H9 (cell line): ENCODE data around the gene GPR143. TPM values are rescaled to one million over a fixed set of nuclear protein-coding genes. Genes with fewer than 3 reads are reported as not detected.

Experiments
- DNase-seq: peaks from one replicate; pipeline ENCODE4 v3.0.0-alpha.2; 2017
- H2AFZ ChIP-seq: one replicate; pipeline ENCODE4 v1.6.1; 2013; ENCODE audit warnings: mild to moderate bottlenecking, low read length, control low read depth, moderate library complexity
- H2AK5ac ChIP-seq: 2 replicates; pipeline ENCODE4 v1.6.1; 2013; ENCODE audit warnings: low read length, control low read depth, mixed read lengths; ENCODE audit not compliant: insufficient read length
- H2BK120ac ChIP-seq: one replicate; pipeline ENCODE4 v1.6.1; 2013; ENCODE audit warnings: low read depth, mild to moderate bottlenecking, low read length, control low read depth, inconsistent platforms; ENCODE audit not compliant: poor library complexity, severe bottlenecking
- H2BK12ac ChIP-seq: 2 replicates; pipeline ENCODE4 v1.6.1; 2013; ENCODE audit warnings: low read length, control low read depth, mixed read lengths, low read depth; ENCODE audit not compliant: insufficient read length
- H2BK15ac ChIP-seq: 2 replicates; pipeline ENCODE4 v1.6.1; 2013; ENCODE audit warnings: low read depth, low read length, control low read depth
- H2BK20ac ChIP-seq: one replicate; pipeline ENCODE4 v1.6.1; 2013; ENCODE audit warnings: low read depth, mild to moderate bottlenecking, low read length, control low read depth, inconsistent platforms; ENCODE audit not compliant: poor library complexity, severe bottlenecking
- H2BK5ac ChIP-seq: 2 replicates; pipeline ENCODE4 v1.6.1; 2013; ENCODE audit warnings: low read length, control low read depth, mixed read lengths; ENCODE audit not compliant: insufficient read length
- H3K14ac ChIP-seq: 2 replicates; pipeline ENCODE4 v1.6.1; 2013; ENCODE audit warnings: low read length, control low read depth; ENCODE audit not compliant: insufficient read depth
- H3K18ac ChIP-seq: 2 replicates; pipeline ENCODE4 v1.6.1; 2013; ENCODE audit warnings: low read depth, mild to moderate bottlenecking, mixed read lengths, low read length, control low read depth; ENCODE audit not compliant: insufficient read length
- H3K23ac ChIP-seq: 2 replicates; pipeline ENCODE4 v1.6.1; 2013; ENCODE audit warnings: low read length, control low read depth, mixed read lengths, low read depth; ENCODE audit not compliant: insufficient read length
- H3K23me2 ChIP-seq: 2 replicates; pipeline ENCODE4 v1.6.1; 2013; ENCODE audit warnings: low read depth, mild to moderate bottlenecking, mixed read lengths, low read length, control low read depth; ENCODE audit not compliant: insufficient read length, poor library complexity, severe bottlenecking
- H3K27ac ChIP-seq: 2 replicates; pipeline ENCODE4 v1.5.1; 2013; ENCODE audit warnings: low read length, control low read depth, mixed read lengths, low read depth; ENCODE audit not compliant: insufficient read length
- H3K27me3 ChIP-seq: 2 replicates; pipeline ENCODE4 v1.6.1; 2013; ENCODE audit warnings: low read length, control low read depth, inconsistent platforms; ENCODE audit not compliant: insufficient read depth
- H3K4ac ChIP-seq: 2 replicates; pipeline ENCODE4 v1.6.1; 2013; ENCODE audit warnings: low read depth, mild to moderate bottlenecking, control low read depth, inconsistent platforms, low read length, moderate library complexity
- H3K4me1 ChIP-seq: 2 replicates; pipeline ENCODE4 v1.6.1; 2013; ENCODE audit warnings: low read length, control low read depth, inconsistent platforms; ENCODE audit not compliant: insufficient read depth
- H3K4me2 ChIP-seq: 2 replicates; pipeline ENCODE4 v1.6.1; 2013; ENCODE audit warnings: low read length, control low read depth, mixed read lengths; ENCODE audit not compliant: insufficient read length, insufficient read depth
- H3K56ac ChIP-seq: 2 replicates; pipeline ENCODE4 v1.6.1; 2013; ENCODE audit warnings: low read depth, mild to moderate bottlenecking, mixed read lengths, low read length, control low read depth; ENCODE audit not compliant: insufficient read length
- H3K79me1 ChIP-seq: 2 replicates; pipeline ENCODE4 v1.6.1; 2013; ENCODE audit warnings: low read depth, mild to moderate bottlenecking, moderate library complexity, low read length, control low read depth, inconsistent platforms; ENCODE audit not compliant: insufficient read depth, poor library complexity, severe bottlenecking
- H3K79me2 ChIP-seq: 2 replicates; pipeline ENCODE4 v1.6.1; 2013; ENCODE audit warnings: low read length, control low read depth, inconsistent platforms; ENCODE audit not compliant: insufficient read depth
- H3K9ac ChIP-seq: 2 replicates; pipeline ENCODE4 v1.6.1; 2013; ENCODE audit warnings: low read length, control low read depth, mixed read lengths; ENCODE audit not compliant: insufficient read length; ENCODE audit errors: extremely low read depth
- H3K9me3 ChIP-seq: one replicate; pipeline ENCODE4 v1.6.1; 2013; ENCODE audit warnings: low read depth, low read length, inconsistent platforms; ENCODE audit not compliant: control insufficient read depth
- H3T11ph ChIP-seq: one replicate; pipeline ENCODE4 v1.6.1; 2013; ENCODE audit warnings: mild to moderate bottlenecking, low read length, control low read depth, inconsistent platforms
- H4K20me1 ChIP-seq: one replicate; pipeline ENCODE4 v1.6.1; 2013; ENCODE audit not compliant: control insufficient read depth, insufficient read length, insufficient read depth
- H4K5ac ChIP-seq: 2 replicates; pipeline ENCODE4 v1.6.1; 2013; ENCODE audit warnings: low read depth, mild to moderate bottlenecking, mixed read lengths, low read length, control low read depth; ENCODE audit not compliant: insufficient read length
- H4K8ac ChIP-seq: replicated peaks from 2 replicates; pipeline ENCODE4 v1.6.1; 2013; ENCODE audit warnings: low read length, control low read depth, mixed read lengths, low read depth; ENCODE audit not compliant: insufficient read length
- H4K91ac ChIP-seq: 2 replicates; pipeline ENCODE4 v1.6.1; 2013; ENCODE audit warnings: low read depth, mild to moderate bottlenecking, moderate library complexity, mixed read lengths, low read length, control low read depth; ENCODE audit not compliant: insufficient read length
- H3K27ac Mint-ChIP-seq, 3 experiments: 2 replicates in 2 of 3; 3 replicates in 1 of 3; pipeline ENCODE4 v1.8.0; 2020 to 2021; ENCODE audit warnings: mixed read lengths in 3 of 3, mild to moderate bottlenecking in 1 of 3, moderate library complexity in 1 of 3
- H3K27me3 Mint-ChIP-seq: 2 replicates; pipeline ENCODE4 v1.8.0; 2021; ENCODE audit warnings: low read depth, mild to moderate bottlenecking, moderate library complexity, mixed read lengths
- H3K36me3 Mint-ChIP-seq, 3 experiments: 2 replicates in 2 of 3; 3 replicates in 1 of 3; pipeline ENCODE4 v1.8.0; 2020 to 2021; ENCODE audit warnings: low read depth in 3 of 3, mixed read lengths in 3 of 3; ENCODE audit not compliant: insufficient read depth in 1 of 3
- H3K4me1 Mint-ChIP-seq, 2 experiments: 2 replicates each; pipeline ENCODE4 v1.8.0; 2020; ENCODE audit warnings: mixed read lengths in 2 of 2
- H3K4me3 Mint-ChIP-seq, 2 experiments: 2 replicates in 1 of 2; 3 replicates in 1 of 2; pipeline ENCODE4 v1.8.0; 2020 to 2021; ENCODE audit warnings: mild to moderate bottlenecking in 2 of 2, mixed read lengths in 2 of 2, moderate library complexity in 1 of 2
- H3K9me3 Mint-ChIP-seq, 2 experiments: 2 replicates in 1 of 2; 3 replicates in 1 of 2; pipeline ENCODE4 v1.8.0; 2020; ENCODE audit warnings: mild to moderate bottlenecking in 2 of 2, mixed read lengths in 2 of 2, moderate library complexity in 1 of 2
- WGBS: extraction: QIAGEN DNeasy Blood & Tissue Kit; methylation state at CpG from one replicate; pipeline ENCODE4 v1.1.7; 2013; ENCODE audit warnings: missing lambda C conversion rate, low lambda C conversion rate, mixed read lengths; ENCODE audit not compliant: insufficient read length; ENCODE audit errors: extremely low coverage; 5-methylcytosine and 5-hydroxymethylcytosine counted together
- total RNA-seq: library from RNA; stranded (reverse); gene quantifications from 2 replicates; pipeline ENCODE4 v1.2.1, GENCODE V29; 2021
- TF ChIP-seq, protein P1 (sequence below): fragments of 200-600 bp; sonication (generic); conservative IDR thresholded peaks from 3 replicates; pipeline ENCODE4 v1.8.0; 2021; ENCODE audit warnings: antibody characterized with exemption, mild to moderate bottlenecking

GPR143 gene
- total RNA-seq, 1 experiment from 2014 or later, result 7.1 TPM

DNA sequence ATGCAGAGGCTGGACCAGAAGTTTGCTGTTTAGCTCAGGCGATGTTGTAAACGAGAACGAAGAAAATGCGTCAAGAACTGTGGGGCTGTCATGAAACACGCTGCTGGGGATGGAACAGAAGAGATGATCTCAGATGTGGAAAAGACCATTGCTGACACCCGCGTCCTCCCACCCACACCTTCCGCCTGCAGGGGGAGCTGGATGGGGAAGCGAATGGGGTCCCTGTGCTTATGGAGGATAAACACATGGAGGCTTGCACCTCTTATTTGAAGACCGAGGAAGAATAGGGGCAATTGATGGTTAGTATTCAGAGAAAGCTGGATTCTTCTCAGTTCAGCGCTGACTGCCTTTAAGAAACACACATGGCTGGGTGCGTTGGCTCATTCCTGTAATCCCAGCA lies 63.9 kb downstream of the GPR143 start:
- Histone ChIP-seq H2BK20ac (no peak overlapping the region), H3K9ac (no peak overlapping the region), H3K79me1 (no peaks in the 10 kb centered on the region), H3K14ac (no peak overlapping the region), H3K23ac (no peak overlapping the region), H3K18ac (no peak overlapping the region), H3K27ac (no peak overlapping the region), H4K20me1 (no peaks in the 10 kb centered on the region), H3K79me2 (no peaks in the 10 kb centered on the region), H3K27me3 (no peaks in the 10 kb centered on the region), H3K4ac (no peak overlapping the region), H2BK12ac (no peak overlapping the region), H3K4me1 (no peaks in the 10 kb centered on the region), H2BK120ac (no peak overlapping the region), H3K23me2 (no peaks in the 10 kb centered on the region), H2BK5ac (no peak overlapping the region), H3K56ac (no peak overlapping the region), H3K9me3 (no peaks in the 10 kb centered on the region), H3K4me2 (no peak overlapping the region), H3T11ph (no peak overlapping the region), H4K5ac (no peak overlapping the region), H2AFZ (no peak overlapping the region), H2AK5ac (no peak overlapping the region), H2BK15ac (no peak overlapping the region), H4K8ac (no peak overlapping the region), H4K91ac (no peak overlapping the region)
- no CpG with 5 or more reads among the region's 12 CpGs for WGBS
- no peaks in the 10 kb centered on the region for H3K4me1 Mint-ChIP-seq
- H3K27me3 Mint-ChIP-seq, result peaks cover 3% of the 10 kb centered on the region; the same call in 1 of the 2 replicates
- no peak for DNase-seq
- TF ChIP-seq, protein P1, sequence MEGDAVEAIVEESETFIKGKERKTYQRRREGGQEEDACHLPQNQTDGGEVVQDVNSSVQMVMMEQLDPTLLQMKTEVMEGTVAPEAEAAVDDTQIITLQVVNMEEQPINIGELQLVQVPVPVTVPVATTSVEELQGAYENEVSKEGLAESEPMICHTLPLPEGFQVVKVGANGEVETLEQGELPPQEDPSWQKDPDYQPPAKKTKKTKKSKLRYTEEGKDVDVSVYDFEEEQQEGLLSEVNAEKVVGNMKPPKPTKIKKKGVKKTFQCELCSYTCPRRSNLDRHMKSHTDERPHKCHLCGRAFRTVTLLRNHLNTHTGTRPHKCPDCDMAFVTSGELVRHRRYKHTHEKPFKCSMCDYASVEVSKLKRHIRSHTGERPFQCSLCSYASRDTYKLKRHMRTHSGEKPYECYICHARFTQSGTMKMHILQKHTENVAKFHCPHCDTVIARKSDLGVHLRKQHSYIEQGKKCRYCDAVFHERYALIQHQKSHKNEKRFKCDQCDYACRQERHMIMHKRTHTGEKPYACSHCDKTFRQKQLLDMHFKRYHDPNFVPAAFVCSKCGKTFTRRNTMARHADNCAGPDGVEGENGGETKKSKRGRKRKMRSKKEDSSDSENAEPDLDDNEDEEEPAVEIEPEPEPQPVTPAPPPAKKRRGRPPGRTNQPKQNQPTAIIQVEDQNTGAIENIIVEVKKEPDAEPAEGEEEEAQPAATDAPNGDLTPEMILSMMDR, result peak; percentile 31; the same call in 1 of the 3 replicates
- peaks cover 9 to 53% of the 10 kb centered on the region in 2 experiments for H3K9me3 Mint-ChIP-seq
- peaks cover 46 to 60% (median 47%) of the 10 kb centered on the region in 3 experiments for H3K36me3 Mint-ChIP-seq
- H3K4me3 Mint-ChIP-seq, result no peak overlapping the region
- no peak overlapping the region for H3K27ac Mint-ChIP-seq
